WTC11 (cell line): Measurements from ENCODE around the gene GON7.
"Not testable (repeated sequence)": the region's sequence is repeated elsewhere in the genome, so short reads cannot be mapped to it uniquely, and the experiment has no call there.

Experiments
- CBFB ChIP-seq: sonication (generic); formaldehyde crosslinking; IDR thresholded peaks from 2 replicates; pipeline ENCODE4 v1.8.1; 2022; ENCODE audit warnings: mild to moderate bottlenecking, low read depth, missing genetic modification reagents
- CDX4 ChIP-seq: fragments of 250-450 bp; sonication (Bioruptor Pico); IDR thresholded peaks from 2 replicates; pipeline ENCODE4 v1.9.0; 2021; ENCODE audit warnings: moderate library complexity, mild to moderate bottlenecking, inconsistent platforms, borderline replicate concordance
- CTCF ChIP-seq: fragments of 200-600 bp; IDR thresholded peaks from 2 replicates; pipeline ENCODE4 v1.8.0; 2022; ENCODE audit warnings: antibody characterized with exemption
- ESRRA ChIP-seq: sonication (generic); formaldehyde crosslinking; IDR thresholded peaks from 2 replicates; pipeline ENCODE4 v1.8.1; 2022; ENCODE audit warnings: mild to moderate bottlenecking, missing genetic modification reagents, borderline replicate concordance
- FOXJ3 ChIP-seq: sonication (generic); formaldehyde crosslinking; IDR thresholded peaks from 2 replicates; pipeline ENCODE4 v1.9.0; 2021; ENCODE audit warnings: missing genetic modification reagents, mild to moderate bottlenecking, borderline replicate concordance
- HMGXB4 ChIP-seq: sonication (generic); formaldehyde crosslinking; IDR thresholded peaks from 2 replicates; pipeline ENCODE4 v1.8.1; 2023; ENCODE audit warnings: mild to moderate bottlenecking, moderate library complexity, missing genetic modification reagents
- JUN ChIP-seq: sonication (generic); formaldehyde crosslinking; IDR thresholded peaks from 2 replicates; pipeline ENCODE4 v1.8.0; 2023; ENCODE audit warnings: mild to moderate bottlenecking, missing genetic modification reagents
- KAT7 ChIP-seq: sonication (generic); formaldehyde crosslinking; IDR thresholded peaks from 2 replicates; pipeline ENCODE4 v1.8.1; 2023; ENCODE audit warnings: missing genetic modification reagents, mild to moderate bottlenecking, borderline replicate concordance
- MXD4 ChIP-seq: fragments of 250-450 bp; sonication (Bioruptor Pico); IDR thresholded peaks from 2 replicates; pipeline ENCODE4 v1.8.0; 2021; ENCODE audit warnings: mild to moderate bottlenecking, moderate library complexity, borderline replicate concordance
- SMAD3 ChIP-seq: sonication (generic); formaldehyde crosslinking; IDR thresholded peaks from 2 replicates; pipeline ENCODE4 v1.8.0; 2022; ENCODE audit warnings: missing genetic modification reagents, mild to moderate bottlenecking, borderline replicate concordance
- ZNF232 ChIP-seq: sonication (generic); formaldehyde crosslinking; IDR thresholded peaks from 2 replicates; pipeline ENCODE4 v1.8.0; 2022; ENCODE audit warnings: mild to moderate bottlenecking, missing genetic modification reagents
- ZNF396 ChIP-seq: fragments of 250-450 bp; sonication (Bioruptor Pico); IDR thresholded peaks from 2 replicates; pipeline ENCODE4 v1.8.0; 2021; ENCODE audit warnings: mild to moderate bottlenecking, moderate library complexity, borderline replicate concordance
- ZNF423 ChIP-seq: fragments of 250-450 bp; sonication (Bioruptor Pico); IDR thresholded peaks from 2 replicates; pipeline ENCODE4 v2.1.2; 2022; ENCODE audit warnings: mild to moderate bottlenecking, moderate library complexity

GRCh38 chr14:93233078-93233477, 26.2 kb upstream of the GON7 start:
- TF ChIP-seq ZNF396; SMAD3 (CRISPR knock-in tag); CTCF; ZNF423 (CRISPR knock-in tag); MXD4 (CRISPR knock-in tag); HMGXB4 (CRISPR knock-in tag); ZNF232 (CRISPR knock-in tag); ESRRA; FOXJ3 (CRISPR knock-in tag); KAT7 (CRISPR knock-in tag); CBFB; CDX4 (CRISPR knock-in tag); JUN (CRISPR knock-in tag): not testable (repeated sequence)
